Stimulated activated CD8-positive, alpha-beta memory T cell treated with anti-CD3 and anti-CD28 coated beads, Interleukin-15, amount 100 ng/mL, for 4 hours (primary cell): ENCODE results near the gene DNER.
"Not testable (repeated sequence)": the region's sequence is repeated elsewhere in the genome, so short reads cannot be mapped to it uniquely, and the experiment has no call there.

Experiments used
- DNase-seq, 2 donors: peaks; one replicate each; pipeline ENCODE4 v3.0.0-alpha.2; 2020; ENCODE audit warnings: low read depth in 2 of 2

The DNER gene

DNA sequence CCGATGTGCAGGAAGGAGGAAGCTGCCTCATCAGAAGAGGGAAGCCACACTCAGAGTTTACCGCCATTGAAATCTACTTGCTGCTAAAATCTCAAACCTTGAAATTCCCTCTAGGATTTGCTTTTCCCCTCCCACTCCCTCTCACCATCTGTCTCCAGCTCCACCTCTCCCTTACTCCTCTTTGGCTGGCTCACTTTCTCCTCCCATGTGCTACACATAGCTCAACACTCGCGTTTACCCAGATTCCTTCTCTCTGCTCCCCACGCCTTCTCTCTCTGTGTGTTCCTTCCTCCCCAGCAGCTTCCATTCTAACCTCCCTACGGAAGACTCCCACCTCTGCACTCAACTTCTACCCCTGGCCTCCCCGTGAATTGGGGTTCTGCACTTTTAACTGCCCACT lies 143.1 kb downstream of the DNER start:
- no peak for DNase-seq

DNA sequence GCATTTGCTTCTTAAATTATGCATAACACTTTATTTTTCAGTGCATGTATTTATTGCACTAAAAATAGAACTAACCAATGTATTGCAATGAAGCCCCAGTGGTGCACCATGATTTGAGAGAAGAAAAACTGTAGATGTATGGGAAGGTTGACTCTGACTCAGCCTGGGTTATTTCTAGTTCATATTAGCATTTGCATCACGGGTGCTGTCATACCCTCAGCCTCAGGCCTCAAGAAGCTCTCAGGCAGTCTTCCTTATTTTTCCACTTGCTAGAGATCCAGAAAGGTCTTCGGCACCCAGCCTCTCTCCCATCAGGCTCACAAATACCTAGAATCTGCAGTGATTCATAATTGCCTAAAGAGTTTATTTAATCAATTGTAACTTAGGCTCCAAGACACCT lies 148.0 kb downstream of the DNER start:
- no peak for DNase-seq

DNA sequence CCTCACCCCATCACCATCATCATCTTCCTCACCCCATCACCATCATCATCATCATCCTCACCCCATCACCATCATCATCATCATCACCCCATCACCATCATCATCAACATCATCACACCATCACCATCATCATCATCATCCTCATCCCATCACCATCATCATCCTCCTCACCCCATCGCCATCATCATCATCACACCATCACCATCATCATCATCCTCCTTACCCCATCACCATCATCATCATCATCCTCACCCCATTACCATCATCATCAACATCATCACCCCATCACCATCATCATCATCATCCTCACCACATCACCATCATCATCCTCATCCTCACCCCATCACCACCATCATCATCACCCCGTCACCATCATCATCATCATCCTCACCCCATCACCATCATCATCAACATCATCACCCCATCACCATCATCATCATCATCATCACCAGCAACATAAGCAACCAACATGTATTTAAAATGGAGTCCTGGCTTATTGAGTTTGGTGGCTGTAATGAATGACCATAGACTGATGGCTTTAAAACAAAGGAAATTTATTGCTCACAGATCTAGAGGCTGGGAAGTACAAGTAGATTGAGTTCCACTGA lies 150.0 kb downstream of the DNER start:
- DNase-seq: no peak

DNA sequence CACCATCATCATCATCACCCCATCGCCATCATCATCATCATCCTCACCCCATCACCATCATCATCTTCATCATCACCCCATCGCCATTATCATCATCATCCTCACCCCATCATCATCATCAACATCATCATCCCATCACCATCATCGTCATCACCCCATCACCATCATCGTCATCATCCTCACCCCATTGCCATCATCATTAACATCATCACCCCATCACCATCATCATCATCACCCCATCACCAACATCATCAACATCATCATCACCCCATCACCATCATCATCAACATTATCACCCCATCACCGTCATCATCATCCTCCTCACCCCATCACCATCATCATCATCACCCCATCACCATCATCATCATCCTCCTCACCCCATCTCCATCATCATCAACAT lies 151.0 kb downstream of the DNER start:
- DNase-seq: no peak

DNA sequence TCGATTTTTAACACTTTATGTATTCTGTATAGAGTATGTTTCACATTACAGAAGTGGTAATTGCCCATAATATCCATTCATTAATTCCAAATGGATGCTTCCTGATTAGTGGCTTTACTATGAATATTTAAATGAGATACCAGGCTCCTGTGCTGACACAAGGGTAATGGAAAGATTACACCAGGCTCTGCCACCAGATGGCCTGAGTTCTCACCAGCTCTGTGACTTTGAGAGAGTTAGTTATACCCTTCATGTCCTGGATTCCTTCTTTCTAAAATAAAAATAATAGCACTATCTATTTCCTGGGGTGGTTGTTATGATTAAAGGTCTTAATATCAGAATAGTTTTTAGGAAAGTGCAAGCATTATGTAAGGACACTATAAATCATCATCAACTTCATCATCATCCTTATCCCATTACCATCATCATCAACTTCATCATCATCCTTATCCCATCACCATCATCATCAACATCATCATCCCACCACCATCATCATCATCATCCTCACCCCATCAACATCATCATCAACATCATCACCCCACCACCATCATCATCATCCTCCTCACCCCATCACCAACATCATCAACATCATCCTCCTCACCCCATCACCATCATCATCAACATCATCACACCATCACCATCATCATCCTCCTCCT lies 151.8 kb downstream of the DNER start:
- DNase-seq: no peak

DNA sequence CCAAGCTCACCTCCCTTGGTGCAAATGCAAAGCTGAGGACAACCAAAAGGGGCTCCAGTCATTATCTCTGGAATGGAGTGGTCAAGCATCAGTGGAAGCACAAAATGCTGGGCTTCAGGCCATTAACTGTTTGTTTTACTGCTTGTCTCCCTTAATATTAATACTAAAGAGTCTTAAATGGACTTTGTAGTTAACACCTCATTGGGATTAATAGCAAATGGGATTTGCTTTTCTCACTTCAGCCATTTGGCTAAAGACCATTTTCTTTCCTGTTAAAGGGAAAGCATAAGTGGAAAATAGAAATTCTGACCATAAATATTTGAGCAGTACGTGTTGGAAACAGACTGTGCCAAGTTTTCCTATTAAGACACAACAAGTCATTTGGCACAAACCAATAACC lies 154.4 kb downstream of the DNER start:
- DNase-seq: no peak

DNA sequence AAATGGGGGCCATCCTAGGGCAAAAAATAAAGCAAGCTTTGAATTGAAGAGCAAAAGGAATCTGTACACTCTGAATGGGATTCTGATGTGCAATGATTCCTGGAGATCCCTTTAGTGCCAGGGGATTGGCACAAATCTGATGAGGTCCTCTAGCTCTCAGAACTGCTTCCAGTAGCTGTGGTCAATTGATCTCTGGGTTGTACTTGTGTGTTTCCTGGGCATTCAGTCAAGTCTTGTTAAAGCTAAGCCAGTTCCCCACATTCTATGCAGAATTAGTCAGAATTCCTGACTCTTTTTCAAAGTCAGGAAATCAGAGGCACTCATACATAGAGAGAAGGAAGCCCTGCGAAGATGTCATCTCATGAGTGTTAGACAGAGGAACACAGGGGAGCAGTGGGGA lies 161.3 kb downstream of the DNER start:
- DNase-seq: no peak

DNA sequence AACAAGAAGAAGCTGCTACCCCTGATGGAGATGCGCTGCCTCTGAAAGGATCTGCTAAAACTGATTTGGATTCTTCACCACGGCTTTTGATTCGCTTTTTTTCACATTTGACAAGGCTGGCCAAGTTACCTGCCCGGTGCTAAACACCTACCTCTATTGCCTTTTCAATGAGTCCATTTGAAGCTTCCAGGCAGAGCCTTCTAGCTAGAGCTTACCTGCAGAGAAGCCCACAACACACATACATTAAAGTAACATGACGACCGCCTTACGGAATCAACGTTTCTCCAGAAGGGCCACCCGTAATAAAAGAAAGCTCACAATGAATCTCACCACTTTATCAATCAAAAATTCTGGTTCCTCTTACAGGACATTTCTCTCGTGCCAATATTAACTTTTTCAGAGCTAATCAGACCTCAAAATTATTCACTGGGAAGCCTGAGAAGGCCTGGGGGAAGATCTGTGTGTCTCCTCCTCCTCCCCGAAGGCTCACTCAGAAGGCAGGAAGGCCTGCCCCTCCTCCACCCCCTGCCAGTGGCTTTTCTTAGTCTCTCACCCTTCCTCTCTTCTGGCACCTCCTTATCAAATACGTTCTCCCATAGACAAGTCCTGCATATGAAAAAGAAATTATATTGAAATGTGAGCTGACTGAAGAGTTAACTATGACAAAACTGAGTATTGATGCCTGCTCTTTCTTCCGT lies 171.0 kb downstream of the DNER start:
- DNase-seq: no peak

DNA sequence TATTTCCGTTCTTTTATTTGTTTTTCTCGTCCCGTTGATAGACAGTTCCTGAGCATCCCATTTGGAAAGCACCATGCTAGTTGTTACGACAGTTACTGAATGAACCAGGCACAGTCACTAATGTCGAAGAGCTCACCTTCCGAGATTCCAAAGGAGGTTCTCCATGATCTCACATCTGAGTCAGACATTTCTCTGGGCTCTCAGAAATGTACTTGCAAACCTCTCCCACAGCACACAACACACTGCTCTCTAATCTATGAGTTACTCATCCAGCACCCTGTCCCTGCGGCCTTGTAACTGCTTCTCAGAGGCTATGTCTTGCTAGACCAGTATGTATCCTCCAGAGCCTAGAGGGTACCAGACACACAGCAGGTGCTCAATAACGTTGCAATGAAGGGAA lies 174.7 kb downstream of the DNER start:
- DNase-seq: no peak

DNA sequence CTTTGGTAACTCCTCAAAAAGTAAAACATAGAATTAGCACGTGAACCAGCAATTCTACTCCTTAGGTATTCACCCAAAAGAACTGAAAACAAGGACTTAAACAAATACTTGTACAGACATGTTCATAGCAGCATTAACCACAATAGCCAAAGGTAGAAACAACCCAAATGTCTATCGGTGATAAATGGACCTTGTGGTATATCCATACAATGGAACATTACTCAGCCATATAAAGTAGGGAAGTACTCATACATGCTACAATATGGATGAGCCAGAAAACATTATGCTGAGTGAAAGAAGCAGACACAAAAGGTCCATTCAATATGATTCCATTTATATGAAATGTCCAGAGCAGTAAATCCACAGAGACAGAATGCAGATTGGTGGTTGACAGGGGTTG lies 182.8 kb downstream of the DNER start:
- no peak for DNase-seq

DNA sequence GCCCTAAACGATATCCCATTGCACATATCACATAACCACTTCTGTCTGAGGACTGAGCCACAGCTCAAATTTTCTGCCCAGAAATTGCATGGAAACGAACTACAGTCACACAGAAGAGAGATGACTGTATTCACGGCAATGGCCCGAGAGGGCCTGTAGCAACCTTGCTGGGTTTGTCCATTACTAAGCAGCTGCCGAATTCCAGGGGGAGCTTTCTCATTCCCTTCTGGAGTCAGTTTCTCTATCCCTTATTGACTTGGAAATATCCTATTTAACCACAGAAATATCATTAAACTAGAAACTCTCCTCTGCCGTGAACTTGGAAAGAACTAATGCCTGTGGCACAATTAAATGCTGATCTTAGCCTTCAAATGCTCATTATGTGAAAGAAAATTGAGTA lies 183.9 kb downstream of the DNER start:
- no peak for DNase-seq

DNA sequence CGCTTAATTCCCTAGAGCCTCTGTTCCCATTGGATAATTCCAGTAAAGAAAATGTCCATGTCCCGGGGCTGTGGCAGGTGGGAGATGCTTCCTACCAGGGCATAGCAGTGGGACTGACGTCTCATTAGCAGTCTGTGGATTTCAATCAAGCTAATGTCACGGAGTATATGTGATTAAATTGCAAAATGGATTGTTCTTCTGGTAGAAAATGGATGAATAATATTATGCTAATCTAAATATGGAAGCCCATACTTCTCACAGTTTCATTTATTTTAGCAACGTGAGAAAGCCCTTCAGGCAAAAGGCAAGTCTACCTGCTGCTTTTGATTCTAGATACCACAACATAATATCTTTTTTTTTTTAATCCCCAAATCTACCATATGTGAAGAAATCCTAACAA lies 185.5 kb downstream of the DNER start:
- no peak for DNase-seq

DNA sequence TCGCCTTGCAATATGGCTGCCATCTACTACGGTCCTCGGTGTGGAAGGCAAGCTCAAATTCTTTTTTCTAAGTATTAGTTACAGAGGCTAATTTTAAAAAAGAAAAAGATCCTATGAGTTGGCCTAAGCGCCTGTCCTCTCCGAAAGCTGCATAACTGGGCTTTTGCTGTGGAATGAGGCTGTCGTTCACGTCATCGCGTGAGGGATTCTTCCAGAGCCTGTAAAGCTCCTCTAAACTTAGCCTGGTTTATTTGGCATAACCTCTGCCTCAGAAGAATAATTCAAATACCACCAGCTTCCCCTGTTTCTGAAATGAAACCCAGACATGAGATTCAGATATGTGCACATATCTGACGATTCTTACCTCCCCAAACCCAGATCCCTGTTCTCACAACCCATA lies 187.4 kb downstream of the DNER start:
- no peak for DNase-seq

DNA sequence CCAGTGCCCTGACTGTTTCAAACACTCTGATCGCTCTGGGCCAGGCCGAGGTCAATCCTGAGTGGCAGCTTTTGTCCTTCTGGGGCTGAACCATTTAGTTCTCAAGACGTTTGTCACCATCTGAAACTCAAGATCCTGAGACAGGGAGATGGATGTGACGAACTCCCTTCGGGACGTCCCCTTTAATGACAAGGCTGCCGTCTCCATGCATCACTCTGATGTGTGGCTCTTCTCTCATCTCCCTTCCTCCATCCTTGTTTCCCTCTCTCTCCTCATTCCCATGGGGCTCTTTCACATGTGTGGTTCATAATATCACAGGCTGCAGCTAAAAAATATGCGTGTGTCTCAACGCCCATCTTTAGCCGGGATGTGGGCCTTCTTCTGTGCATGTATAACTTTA lies 189.6 kb downstream of the DNER start:
- no peak for DNase-seq

DNA sequence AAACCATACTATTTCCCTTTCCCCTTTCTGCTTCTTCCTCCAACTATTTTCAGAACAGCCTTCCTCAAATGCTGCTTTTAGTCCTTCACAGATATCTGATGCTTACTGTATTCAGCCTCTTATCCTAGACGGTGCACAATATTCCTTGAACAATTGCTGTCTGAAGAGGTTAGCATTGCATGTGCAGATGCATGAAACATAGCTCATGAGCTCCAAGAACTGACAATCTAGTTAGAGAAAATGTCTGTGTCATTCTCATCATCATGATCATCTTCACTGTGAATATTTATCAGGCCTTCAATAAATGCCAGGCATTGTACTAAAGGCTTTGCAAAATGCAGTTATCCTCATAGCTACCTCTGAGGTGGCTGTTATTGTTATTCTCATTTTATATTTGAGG lies 190.7 kb downstream of the DNER start:
- no peak for DNase-seq

DNA sequence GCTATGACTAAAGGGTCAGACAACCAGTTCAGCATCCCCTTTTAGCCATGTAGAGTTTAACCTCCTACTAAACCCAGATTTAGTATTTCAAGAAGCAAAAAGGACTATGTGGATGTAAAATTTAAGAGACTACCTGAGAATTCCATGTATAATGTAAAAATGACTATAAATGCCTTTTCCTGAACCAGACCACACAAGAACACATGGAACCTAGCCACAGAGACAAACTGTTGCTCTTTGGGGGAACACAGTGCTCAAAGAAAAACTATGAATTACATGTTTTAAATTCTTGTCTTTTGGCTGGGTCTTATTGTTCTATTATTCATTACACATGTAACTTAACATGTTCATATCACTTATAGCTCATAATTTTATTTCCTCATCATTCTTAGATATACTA lies 192.8 kb downstream of the DNER start:
- DNase-seq: no peak

DNA sequence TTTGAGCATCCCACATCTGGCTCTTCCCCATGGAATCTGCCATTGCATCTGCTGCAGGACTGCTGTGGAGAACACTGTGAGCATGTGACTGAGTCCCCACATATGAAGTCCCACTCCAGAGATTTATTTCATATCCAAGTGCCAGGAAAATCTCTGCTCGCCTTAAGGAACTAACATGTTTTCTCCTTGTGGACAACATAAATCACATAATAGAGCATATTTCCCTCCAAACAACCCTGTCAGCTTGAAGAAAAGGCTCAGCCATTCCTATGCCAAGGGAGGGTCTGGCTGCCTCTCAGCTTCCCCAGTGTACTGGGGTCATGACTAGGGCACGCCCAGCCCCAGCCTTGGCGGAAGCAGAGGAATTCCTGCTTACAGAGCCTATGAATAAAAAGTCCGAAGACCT lies 193.7 kb downstream of the DNER start:
- DNase-seq: no peak

DNA sequence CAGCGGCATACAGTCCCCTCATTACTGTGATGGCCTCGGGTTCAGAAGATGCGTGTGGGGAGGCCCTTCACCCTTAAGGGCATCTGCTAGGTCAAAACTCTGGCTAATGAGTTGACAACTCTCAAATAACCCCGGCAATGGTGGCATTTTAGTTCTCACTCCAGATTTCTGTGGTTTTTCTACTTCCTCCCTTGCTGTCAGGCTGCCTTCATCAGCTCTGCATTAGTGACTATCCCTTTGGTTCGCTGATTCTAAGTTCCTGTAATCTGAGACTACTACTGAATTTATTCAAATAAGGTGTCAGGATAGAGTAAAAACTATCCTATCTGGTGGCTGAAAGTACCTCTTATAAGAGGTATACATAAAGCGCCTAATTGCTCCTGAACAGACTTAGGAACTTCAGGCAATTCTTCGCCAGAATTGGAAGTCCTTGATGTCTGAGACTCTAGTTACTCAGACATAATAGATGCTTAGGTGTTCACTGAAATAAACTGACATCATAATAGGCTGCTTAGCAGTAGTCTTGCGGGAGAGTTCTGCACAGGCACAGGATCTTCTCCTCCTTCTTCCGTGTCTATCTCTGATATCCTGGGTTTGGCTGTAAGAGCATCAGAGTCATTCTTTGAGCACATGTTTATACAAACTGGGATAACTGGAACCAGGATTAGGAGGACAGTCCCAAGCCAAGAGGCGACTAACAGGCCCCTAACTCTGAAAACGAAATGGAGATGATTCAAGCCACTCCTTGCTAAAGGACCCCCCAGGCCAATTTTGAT lies 194.5 kb downstream of the DNER start:
- DNase-seq: no peak

DNA sequence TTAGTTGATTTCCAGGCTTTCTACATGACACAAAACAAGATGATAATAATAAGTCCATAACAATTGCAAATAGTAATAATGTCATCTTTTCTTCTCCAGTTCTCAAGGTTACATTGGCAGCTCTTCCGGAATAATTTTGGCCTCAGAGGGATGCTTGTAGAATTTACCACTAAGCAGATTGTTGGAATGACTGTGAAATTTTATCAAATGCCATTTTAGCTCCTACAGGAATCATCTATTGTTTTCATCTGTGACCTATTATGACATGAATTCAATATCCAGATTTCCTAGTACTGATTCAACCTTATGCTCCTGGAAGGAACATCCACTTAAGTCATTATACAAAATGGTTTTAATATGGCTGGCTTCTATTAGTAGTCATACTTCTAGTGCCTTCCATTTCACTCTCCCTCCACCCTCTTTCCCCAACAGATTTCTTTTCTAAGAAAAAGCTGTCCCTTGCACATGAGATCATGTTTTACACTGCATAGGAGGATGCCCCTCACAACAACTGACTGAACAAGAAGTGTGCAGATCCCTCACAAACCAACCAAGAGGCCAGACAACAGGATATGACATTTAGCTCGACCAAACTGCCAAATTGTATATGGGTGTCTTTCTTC lies 200.0 kb downstream of the DNER start:
- no peak for DNase-seq

DNA sequence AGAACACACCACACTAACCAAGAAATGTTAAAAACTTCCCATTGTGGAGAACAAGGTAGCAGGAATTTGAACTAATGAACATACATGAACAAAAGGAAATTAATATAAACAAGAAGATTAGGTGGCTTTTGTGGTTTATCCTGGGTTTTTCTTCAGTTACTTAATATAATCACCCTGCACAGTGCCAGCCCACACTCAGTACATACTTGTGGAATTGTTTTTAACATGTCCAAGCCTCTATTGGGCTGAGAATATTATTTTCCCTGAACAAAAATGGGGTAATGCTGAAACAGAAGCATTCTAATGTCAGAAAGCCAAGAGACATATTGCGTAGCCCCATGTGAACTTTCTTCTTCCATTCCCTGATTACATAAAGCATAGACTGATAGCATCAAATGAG lies 202.8 kb downstream of the DNER start:
- no peak for DNase-seq

DNA sequence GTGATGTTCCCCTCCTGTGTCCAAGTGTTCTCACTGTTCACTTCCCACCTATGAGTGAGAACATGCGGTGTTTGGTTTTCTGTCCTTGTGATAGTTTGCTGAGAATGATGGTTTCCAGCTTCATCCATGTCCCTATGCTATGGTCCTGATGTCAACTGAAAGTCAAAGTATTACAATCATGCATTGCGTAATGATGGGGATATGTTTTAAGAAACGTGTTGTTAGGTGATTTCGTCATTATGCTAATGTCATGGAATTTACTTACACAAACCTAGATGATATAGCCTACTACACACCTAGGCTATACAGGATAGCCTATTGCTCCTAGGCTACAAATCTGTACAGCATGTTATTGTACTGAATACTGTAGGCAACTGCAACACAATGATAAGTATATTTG lies 207.7 kb downstream of the DNER start:
- DNase-seq: not testable (repeated sequence)

DNA sequence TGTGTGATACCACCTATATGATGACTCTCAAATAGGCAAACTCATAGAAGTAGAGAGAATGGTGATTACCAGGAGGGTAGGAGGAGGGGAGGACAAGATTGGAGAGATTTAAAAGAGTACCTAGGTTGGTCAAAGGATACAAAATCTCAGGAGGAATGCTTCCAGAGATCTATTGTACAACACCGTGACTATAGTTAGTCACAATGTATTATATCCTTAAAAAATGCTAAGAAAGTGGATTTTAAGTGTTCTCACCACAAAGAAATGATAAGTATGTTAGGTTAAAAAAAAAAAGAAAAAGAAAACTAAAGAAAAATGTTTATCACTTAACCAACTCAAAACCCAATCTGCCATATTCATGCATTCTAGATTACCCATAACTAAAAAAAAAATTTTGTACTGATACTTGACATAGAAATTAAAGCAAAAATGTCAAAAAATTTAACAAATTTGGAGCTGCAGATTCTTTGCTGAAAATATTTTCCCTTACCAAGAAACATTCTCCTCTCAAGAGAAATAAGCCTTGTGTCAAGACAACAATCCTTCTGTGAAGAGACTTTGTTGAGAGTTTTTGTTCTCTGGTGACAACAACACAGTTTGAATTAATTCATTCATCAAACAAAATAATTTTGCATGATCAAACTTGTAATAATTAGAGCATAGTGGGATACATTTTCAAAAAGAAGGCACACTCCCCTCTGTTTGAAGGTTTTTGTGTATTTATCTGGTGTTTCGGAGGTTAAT lies 213.1 kb downstream of the DNER start:
- DNase-seq: no peak
